Measurements from ENCODE around the gene ATP10B.

Gene ATP10B

DNA sequence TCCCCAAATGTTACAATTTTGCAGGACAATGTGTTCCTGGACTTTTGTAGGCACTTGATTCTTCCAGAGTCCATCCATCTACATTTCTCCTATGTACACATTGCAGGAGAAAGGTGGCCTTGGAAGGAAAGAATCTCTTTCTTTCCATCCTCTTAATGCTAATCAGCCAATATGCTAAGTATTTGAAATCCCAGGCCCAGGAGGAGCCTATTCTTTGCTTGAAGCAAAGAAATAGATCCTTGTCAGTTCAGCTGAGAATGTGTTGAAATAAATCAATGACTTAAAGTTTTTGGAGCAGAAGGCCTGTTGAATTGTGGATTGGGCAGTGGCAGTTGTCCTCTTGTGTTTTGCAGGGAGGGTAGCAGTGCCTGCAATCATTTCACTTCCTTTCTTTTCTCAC, 317.1 kb downstream of the ATP10B start:
- Histone ChIP-seq H3K9ac (no peak overlapping the region), H3K4me2 (no peak overlapping the region), H3K27me3 (no peaks in the 10 kb centered on the region), H3K4me1 (no peaks in the 10 kb centered on the region), H3K4me3 (no peak overlapping the region), H3K9me3 (replicated peaks in 1 of 11) (no peaks in the 10 kb centered on the region), H3K27ac (no peak overlapping the region), H4K20me1 (no peaks in the 10 kb centered on the region), H3K36me3 (no peaks in the 10 kb centered on the region)
- no peak for TF ChIP-seq Cebpa-rat (IDR thresholded peaks at IDR 0.05)

DNA sequence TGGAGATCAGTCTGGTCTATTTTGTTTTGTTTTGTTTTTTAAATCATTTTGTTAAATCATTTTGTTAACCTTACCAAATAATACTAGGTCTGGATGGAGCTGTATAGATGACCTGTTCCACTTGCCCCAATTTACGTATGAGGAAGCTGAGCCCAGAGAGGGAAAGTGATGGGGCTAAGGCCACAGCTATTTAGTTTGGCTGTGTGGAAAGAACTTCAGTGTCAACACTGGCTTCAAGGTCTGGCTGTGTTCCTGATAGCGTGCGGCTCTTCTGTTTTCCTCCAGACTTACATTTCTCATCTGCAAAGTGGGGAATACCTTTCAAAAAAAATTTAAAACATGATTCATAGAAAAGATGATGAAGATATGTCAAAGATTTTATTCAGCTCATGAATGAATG, 317.9 kb downstream of the ATP10B start:
- no peaks in the 10 kb centered on the region for H3K4me1 ChIP-seq
- no peak overlapping the region for H3K9ac ChIP-seq
- H3K27me3 ChIP-seq, result no peaks in the 10 kb centered on the region
- H3K36me3 ChIP-seq, result no peaks in the 10 kb centered on the region
- H3K27ac ChIP-seq, result no peak overlapping the region
- TF ChIP-seq Cebpa-rat (IDR thresholded peaks at IDR 0.05), result no peak
- no peaks in the 10 kb centered on the region for H3K9me3 ChIP-seq (replicated peaks in 1 of 11)
- no peak overlapping the region for H3K4me3 ChIP-seq
- no peaks in the 10 kb centered on the region for H4K20me1 ChIP-seq
- H3K4me2 ChIP-seq, result no peak overlapping the region

DNA sequence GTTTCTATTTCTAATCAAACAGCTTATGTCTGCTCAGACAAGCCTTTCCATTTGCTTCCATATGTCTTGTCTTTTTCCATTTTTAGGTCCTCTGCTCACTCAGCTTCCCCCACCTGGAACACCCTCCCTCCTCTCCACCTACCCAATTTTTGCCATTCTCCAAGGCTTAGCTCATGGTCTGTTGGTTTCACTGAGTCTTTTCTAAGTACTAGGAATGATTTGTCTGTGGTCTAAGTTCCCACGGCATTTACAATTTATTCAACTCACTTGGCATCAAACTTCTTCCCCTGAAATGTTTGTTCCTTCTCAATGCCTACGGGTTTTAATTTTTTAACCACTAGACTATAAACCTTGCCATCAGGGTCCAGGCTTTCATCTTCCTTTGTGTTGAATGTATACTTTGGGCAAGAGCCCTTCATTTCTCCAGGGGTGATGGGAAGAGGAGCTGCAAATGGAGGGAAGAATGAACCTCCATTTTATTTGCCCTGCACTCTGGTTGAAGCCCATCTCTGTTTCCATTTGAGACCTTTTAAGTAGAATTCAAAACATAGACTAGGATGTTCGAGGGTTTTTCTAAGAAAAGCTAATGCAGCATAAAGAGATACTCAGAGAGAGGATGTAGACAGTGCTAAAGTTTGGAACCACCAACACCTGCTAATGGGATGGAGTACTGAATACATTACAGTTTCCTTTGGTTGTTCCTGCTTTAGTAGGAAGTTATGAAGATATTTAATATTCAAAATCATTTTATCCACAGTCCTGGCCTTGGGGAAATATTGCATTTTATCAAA, 326.3 kb downstream of the ATP10B start:
- Histone ChIP-seq H3K9me3 (replicated peaks in 1 of 11) (0 out of 22 replicates have a peak, but pooled peaks cover 0 to 4% (median 0%) of the 10 kb centered on the region in 11 experiments), H3K4me1 (no peaks in the 10 kb centered on the region), H3K9ac (no peak overlapping the region), H3K27me3 (no peaks in the 10 kb centered on the region), H3K36me3 (peaks cover 0 to 9% (median 0%) of the 10 kb centered on the region in 11 experiments; a peak in 2 of 22 replicates), H3K4me3 (no peak overlapping the region), H4K20me1 (no peaks in the 10 kb centered on the region), H3K4me2 (no peak overlapping the region), H3K27ac (no peak overlapping the region)
- TF ChIP-seq Cebpa-rat (IDR thresholded peaks at IDR 0.05), result no peak

DNA sequence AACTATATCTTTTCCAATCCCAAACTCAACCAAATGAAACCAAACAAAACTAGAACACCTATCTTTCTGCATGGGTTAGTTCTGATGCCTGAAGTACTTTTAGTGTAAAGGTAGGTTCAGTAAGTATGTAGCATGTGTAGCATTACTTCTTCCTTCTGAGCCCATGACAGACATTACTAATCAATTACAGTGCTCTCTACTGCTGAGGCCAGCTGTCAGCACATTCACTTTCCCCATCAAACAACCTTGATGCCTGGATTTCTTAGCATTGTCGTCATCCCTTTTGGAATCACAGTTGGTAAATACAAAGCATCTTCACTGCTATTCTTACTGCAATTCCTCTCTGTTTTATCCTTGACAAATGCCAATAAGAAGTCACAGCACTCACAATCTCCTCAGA, 327.2 kb downstream of the ATP10B start:
- Histone ChIP-seq H3K27me3 (no peaks in the 10 kb centered on the region), H3K4me2 (no peak overlapping the region), H3K9ac (no peak overlapping the region), H3K27ac (no peak overlapping the region), H4K20me1 (no peaks in the 10 kb centered on the region), H3K4me3 (no peak overlapping the region), H3K4me1 (no peaks in the 10 kb centered on the region), H3K9me3 (replicated peaks in 1 of 11) (0 out of 22 replicates have a peak, but pooled peaks cover 0 to 4% (median 0%) of the 10 kb centered on the region in 11 experiments), H3K36me3 (peaks cover 0 to 15% (median 0%) of the 10 kb centered on the region in 11 experiments; a peak in 3 of 22 replicates)
- TF ChIP-seq Cebpa-rat (IDR thresholded peaks at IDR 0.05), result no peak

DNA sequence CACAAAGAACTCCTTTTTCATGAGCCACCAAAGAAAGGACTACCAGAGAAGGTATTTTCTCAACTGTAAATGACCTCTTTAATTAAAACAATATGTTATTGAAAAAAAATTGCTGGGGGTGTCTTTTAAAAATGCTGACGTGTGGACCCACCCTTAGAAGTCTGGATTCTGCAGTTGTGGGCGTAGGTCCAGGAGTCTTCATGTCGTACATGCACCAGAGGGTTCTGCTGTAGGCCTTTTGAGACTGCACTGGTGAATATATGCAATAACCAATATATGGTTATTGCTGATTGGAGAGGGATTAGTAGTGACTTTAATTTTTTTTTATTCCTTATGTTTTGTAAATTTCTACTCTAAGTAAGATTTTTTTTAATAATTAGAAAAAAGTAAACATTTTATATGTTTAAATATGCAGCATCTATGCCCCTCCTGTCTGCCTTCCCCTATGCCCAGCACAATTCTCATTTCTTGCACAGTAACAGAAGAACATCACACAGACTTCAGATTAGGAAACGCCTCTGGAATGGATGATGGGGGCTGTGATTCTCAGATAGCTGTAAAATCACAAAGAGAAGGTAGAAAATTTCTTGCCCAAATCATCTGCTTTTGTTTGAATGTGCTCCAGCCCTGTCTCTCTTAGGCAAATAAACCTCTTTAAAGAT, 328.4 kb downstream of the ATP10B start:
- Histone ChIP-seq H3K4me2 (no peak overlapping the region), H3K4me1 (no peaks in the 10 kb centered on the region), H3K9ac (no peak overlapping the region), H3K27me3 (no peaks in the 10 kb centered on the region), H3K36me3 (peaks cover 0 to 21% (median 0%) of the 10 kb centered on the region in 11 experiments; a peak in 3 of 22 replicates), H3K9me3 (replicated peaks in 1 of 11) (0 out of 22 replicates have a peak, but pooled peaks cover 0 to 4% (median 0%) of the 10 kb centered on the region in 11 experiments), H3K27ac (no peak overlapping the region), H4K20me1 (no peaks in the 10 kb centered on the region), H3K4me3 (no peak overlapping the region)
- no peak for TF ChIP-seq Cebpa-rat (IDR thresholded peaks at IDR 0.05)

DNA sequence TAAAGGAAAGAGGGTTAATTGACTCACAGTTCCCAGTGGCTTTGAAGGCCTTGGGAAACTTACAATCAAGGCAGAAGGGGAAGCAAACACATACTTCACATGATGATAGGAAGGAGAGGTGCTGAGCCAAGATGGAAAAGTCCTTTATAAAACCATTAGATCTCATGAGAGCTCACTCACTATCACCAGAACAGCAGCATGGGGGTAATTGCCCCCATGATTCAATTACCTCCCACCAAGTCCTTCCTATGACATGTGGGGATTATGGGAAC, 330.7 kb downstream of the ATP10B start:
- H3K4me3 ChIP-seq, result no peak overlapping the region
- H3K27ac ChIP-seq, result no peak overlapping the region
- no peaks in the 10 kb centered on the region for H3K4me1 ChIP-seq
- peaks cover 0 to 35% (median 0%) of the 10 kb centered on the region in 11 experiments; a peak in 3 of 22 replicates for H3K36me3 ChIP-seq
- no peak overlapping the region for H3K9ac ChIP-seq
- no peak overlapping the region for H3K4me2 ChIP-seq
- H4K20me1 ChIP-seq, result no peaks in the 10 kb centered on the region
- no peak for TF ChIP-seq Cebpa-rat (IDR thresholded peaks at IDR 0.05)
- H3K9me3 ChIP-seq (replicated peaks in 1 of 11), result 0 out of 22 replicates have a peak, but pooled peaks cover 0 to 4% (median 0%) of the 10 kb centered on the region in 11 experiments
- no peaks in the 10 kb centered on the region for H3K27me3 ChIP-seq

DNA sequence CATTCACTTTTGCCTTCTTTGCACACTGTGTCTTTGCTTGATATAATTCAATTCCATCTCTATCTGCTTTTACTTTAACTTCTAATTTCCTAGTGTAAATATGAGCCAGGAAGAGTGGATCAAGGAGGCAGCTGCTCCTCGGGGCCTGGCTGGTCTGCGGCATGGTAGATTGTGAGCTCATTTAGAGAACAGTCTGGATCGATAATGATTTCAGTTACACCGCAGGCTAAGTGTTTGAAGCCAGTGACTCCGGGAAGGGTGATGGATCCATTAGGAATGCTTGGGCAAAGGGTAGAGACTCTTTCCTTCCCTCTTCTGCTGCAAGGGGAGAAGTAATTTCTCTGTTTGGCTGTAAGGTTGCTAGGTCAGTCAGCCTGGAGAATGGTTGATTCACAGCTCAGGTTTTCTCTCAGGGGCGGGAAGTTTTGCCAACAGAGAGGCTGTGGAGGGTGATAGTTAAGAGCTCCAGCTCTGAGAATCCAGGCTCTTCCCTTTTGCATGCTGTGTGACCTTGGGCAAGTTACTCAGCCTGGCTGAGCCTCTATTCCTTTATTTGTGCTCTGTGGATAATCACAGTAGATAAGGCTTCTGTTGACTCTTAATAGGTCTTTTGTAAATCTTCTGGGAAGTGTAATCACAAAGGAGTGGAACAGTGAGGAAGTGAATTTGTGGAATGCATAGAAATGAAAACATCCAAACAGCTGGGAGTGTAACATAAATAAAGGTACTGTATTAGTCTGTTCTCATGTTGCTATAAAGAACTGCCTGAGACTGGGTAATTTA, 331.2 kb downstream of the ATP10B start:
- 0 out of 22 replicates have a peak, but pooled peaks cover 0 to 4% (median 0%) of the 10 kb centered on the region in 11 experiments for H3K9me3 ChIP-seq (replicated peaks in 1 of 11)

DNA sequence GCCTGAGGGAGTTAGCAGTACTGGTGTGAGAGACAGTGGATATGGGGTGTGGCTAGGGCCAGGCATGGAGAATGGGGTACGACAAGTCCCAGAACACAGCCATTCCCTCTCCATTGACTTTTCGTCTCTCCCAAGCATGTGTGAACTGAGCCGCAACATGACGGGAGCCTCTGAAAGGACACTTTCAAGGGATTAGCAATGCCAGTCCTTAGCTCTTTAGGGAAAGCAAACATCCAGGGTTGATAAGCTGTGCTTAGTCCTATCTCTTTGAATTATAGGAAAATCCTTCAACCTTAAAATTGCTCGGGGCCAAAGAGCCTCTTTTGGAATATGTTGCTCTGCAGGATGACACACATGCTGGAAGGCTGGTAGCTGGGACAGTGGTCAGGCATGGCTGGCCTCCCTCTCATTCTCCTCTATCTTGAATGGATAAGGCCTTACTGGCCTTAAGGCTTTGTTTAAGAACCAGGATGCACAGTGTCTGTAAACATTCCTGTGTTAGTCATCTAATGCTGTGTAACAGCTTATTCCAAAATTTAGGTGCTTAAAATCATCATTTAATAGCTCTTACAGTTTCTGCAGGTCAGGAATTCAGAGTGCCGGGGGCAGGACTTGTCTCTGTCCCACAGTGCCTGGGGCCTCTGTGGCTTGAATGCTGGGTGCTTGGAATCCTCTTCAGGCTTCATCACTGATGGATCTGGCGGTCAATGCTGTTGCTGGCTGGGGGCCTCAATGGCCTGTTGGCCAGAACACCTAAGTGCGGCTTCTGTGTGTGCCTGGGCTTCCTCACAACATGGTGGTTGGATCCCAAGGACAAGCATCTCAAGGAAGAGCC, 335.1 kb downstream of the ATP10B start:
- Histone ChIP-seq H3K27ac (no peak overlapping the region), H3K4me1 (no peaks in the 10 kb centered on the region), H3K9me3 (replicated peaks in 1 of 11) (0 out of 22 replicates have a peak, but pooled peaks cover 0 to 4% (median 0%) of the 10 kb centered on the region in 11 experiments), H3K27me3 (no peaks in the 10 kb centered on the region), H4K20me1 (no peaks in the 10 kb centered on the region), H3K4me2 (no peak overlapping the region), H3K4me3 (no peak overlapping the region), H3K9ac (no peak overlapping the region), H3K36me3 (peaks cover 0 to 35% (median 0%) of the 10 kb centered on the region in 11 experiments; a peak in 3 of 22 replicates)
- TF ChIP-seq Cebpa-rat (IDR thresholded peaks at IDR 0.05), result no peak

More for the DNA sequence above, 331.2 kb downstream of the ATP10B start:
- Histone ChIP-seq H3K4me2 (no peak overlapping the region), H3K27ac (no peak overlapping the region), H3K4me3 (no peak overlapping the region), H4K20me1 (no peaks in the 10 kb centered on the region), H3K9ac (no peak overlapping the region), H3K36me3 (peaks cover 0 to 35% (median 0%) of the 10 kb centered on the region in 11 experiments; a peak in 3 of 22 replicates), H3K27me3 (no peaks in the 10 kb centered on the region), H3K4me1 (no peaks in the 10 kb centered on the region)
- TF ChIP-seq Cebpa-rat (IDR thresholded peaks at IDR 0.05), result no peak
